GM19438 (cell line): Measurements from ENCODE around the gene ARHGAP44.

Experiments used
- ATAC-seq: cut with Tn5 transposase; IDR thresholded peaks from one replicate; pipeline ENCODE4 v1.9.1; 2021; ENCODE audit warnings: low read depth; ENCODE audit not compliant: unreplicated experiment

Gene ARHGAP44

DNA sequence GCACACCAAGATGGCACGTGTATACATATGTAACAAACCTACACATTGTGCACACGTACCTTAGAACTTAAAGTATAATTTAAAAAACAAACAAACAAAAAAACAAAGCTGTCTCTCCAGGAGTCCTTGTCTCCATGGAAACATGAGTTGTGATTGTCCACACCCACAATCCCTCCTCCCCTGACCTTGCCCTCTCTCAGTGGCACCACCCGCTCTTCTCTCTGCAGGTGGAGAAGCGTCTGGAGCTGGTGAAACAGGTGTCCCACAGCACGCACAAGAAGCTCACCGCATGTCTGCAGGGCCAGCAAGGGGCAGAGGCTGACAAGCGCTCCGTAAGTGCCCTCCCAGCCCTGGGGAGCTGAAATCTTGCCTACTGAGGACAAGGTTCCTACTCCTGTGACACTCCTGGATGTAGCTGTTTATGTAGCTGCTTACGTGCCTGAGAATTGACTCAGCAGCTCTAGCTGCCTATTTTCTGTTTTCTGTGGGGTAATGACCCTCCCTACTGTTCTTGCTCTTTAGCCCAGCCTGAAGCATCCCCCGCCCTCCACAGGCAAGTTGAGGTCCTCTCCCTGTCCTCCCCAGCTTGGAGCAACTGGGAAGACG, 107.0 kb downstream of the ARHGAP44 start:
- no peak for ATAC-seq

DNA sequence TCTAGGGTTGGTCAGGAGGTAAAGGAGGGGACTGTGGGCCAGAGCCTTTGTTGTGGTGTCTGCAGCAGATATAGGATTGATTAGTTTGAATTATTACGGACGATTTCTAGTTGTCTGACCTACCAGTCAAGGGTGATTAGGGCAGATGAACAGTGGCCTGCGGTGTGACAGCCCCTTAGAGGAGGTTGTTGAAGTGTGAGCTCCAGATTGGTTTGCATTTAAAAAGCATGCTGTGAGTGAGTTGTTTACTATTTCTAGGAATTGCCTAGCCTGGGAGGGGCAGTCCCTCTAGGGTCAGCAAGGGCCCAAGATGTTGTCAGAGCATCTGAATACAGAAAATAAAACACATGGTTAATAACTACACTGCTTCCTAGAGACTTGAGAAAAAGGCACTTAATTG, 108.8 kb downstream of the ARHGAP44 start:
- ATAC-seq = no peak

DNA sequence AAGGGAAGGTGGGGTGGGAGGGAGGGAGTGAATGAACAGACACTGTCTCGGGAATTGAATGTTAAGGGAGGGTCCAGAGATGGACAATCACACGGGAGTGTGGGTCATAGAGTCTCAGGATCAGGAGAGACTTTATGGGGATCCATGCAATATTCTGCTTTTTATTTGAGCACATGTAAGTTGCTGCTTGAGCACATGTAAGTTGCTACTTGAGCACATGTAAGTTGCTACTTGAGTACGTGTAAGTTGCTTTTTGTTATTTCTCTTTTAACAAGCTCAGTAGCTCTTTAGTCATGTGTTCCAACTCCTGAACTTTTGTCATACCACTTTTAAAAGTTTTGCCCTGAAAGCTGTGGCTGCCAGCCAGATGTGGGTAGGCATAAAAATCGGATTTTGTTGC, 110.3 kb downstream of the ARHGAP44 start:
- ATAC-seq = no peak

DNA sequence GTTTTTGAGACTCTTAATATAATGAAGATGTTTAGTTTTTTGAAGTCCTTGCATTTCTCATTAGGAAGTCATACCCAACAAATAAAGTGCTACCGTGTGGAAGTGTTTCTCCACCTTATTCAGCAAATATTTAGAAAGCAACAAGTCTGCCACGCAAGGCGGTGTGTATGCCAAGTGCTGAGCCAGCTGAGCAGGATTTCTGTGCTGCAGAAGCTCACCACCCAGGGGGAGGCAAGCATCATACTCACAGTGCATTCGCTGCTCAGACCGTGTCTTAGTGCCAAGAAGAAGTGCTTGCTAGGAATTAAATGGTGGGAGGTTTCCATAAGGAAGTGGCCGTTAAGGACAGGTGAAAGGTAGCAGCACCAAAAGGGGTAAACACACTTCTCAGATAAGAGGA, 111.2 kb downstream of the ARHGAP44 start:
- no peak for ATAC-seq

DNA sequence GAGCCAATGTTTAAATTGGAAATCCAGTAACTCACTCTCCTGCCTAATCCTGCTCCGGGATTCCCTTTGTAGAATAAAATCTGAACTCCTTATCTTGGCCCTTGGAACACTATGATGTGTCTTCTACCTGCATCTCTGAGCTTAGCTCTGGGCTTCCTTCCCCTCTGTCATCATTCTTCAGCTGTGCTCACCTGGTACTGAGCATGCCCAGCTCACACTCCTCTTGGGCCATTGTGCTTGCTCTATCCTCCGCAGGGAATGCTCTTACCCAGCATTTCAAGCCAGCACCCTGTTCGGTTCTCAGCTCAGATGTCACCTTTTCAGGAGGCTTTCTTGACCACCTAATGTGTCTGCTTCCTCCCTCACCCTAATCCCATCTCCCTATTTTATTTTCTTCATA, 112.7 kb downstream of the ARHGAP44 start:
- ATAC-seq = no peak

DNA sequence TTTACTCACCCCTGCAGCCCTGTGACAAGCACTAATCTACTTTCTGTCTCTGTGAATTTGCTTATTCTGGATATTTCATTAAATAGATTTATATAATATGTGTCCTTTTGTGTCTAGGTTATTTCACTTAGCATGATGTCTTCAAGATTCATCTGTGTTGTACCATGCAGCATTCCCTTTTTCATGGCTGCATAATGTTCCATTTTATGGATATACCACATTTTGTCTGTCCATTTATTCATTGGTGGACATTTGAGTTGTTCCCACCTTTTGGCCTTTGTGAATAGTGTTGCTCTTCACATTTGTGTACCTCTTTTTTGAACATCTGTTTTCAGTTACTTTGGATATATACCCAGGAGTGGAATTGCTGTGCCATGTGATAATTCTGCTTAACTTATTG, 118.2 kb downstream of the ARHGAP44 start:
- ATAC-seq = no peak

DNA sequence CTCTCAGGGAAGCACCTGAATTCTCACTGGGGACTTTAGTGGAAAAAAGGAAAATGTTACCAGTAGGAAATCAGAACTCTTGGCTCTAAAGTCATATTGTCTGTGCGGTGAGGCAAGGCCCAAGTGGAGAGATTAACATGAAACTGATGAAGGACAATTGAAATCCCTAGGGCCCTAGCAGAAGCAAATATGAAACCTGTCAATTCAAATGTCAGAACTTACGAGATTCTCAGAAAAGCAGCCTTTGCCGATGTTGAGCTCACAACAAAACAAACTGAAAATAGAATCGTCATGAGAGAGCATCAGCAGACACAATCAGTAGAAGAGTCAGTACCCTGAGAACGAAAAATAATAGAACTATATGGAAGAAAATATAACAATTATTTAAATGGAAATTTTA, 119.7 kb downstream of the ARHGAP44 start:
- no peak for ATAC-seq

DNA sequence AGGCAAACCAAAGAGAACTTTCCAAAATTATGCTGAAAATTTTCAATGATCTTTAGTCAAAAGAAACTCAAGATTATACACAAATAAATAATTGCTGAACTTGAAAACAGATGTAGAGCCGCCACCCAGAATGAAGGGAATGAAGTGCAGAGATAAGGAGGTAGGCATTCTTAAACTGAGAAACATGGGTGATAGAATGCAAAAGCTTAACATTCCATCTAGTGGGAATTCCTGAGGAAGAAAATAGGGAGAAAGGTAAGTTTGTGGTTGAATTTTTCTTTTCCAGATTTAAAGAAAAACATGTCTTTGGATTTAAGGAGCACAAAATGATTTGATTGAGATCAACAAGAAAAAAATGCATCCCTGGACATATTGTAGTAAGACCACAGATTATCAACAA, 120.2 kb downstream of the ARHGAP44 start:
- ATAC-seq = no peak

DNA sequence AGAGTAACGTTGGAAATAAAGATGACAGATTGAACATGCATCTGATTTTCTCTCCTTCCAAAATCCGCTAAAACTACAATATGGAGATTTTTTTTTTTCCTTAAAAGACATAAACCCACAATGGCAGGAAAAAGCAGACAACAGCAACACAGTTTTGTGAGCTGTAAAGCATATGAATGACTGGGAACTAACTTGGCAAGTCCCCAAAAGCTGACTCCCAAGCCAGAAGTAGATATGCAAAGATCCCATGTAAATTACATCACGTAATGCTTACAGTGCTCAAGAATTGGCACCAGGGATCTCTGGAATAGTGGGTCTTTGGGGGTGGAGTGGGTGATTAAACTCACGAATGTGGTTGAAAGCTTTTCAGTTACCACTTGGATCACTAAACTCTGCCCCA, 121.9 kb downstream of the ARHGAP44 start:
- ATAC-seq = no peak

DNA sequence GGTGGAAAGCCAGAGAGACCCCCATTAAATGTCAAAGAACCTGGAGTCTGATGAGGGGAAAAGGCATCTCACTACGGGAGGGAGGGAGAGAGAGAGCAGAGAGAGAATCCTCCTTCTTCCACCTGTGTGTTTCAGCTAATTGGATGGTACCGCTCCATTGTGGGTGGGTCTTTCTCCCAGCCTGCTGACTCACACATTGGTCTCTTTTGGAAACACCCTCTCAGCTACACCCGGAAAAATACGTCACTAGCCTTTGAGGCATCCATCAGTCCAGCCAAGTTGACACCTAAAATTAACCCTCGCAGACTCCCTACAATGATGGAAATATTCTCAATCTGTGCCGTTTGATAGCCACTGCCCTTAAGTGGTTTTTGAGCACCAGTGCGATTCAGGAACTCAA, 128.1 kb downstream of the ARHGAP44 start:
- ATAC-seq = no peak

DNA sequence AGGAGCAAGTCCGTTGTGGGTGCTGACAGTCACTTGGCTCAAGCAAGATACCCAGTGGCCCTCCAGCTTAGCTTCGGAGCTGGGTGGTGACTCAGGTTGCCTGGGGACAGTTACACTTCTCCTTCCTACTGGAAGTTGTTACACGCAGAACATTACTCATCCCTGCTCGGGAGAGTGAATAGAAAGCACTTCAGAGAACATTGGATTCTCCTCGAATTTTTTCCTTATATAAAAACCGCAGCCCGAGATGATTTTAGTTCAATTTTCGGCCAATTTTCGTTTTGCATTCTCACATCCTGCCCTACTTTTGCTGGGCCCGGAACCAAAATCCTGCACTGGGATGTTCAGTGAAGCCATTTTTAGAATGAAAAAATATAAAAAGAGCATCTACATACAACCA, 128.8 kb downstream of the ARHGAP44 start:
- ATAC-seq = no peak

DNA sequence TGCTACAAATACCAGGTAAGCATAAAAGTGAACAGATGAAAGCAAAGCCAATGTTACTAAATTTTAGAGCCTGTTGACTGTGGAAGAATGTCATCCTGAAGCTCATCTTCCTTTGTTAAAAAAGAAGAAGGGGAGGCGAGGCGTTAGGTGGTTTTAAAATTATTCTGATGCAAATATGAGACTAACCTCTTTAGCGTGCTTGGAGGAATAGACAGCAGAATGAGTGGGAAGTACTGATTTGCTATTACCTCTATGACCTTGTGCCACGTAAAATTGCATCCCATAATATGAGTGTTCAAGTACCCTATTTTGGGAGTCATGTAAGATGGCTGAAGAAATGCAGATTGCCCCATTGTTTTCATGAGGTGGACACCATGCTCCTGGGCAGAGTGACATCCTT, 132.8 kb downstream of the ARHGAP44 start:
- ATAC-seq = no peak

DNA sequence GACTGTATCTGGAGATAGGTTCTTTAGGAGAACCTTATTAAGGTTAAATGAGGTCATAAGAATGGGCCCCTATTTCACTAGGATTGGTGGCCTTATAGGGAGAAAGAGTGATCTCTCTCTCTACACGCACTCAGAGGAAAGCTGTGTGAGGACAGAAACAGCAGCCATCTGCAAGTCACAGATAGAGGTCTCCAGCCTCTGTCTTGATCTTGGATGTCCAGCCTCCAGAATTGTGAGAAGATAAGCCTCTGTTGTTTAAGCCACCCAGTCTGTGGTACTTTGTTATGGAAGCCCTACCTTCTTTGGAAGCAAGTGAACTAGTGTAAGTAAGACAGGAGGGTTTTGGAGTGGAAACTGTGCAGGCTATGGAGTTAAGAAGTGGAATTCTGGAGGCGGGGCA, 135.3 kb downstream of the ARHGAP44 start:
- no peak for ATAC-seq

DNA sequence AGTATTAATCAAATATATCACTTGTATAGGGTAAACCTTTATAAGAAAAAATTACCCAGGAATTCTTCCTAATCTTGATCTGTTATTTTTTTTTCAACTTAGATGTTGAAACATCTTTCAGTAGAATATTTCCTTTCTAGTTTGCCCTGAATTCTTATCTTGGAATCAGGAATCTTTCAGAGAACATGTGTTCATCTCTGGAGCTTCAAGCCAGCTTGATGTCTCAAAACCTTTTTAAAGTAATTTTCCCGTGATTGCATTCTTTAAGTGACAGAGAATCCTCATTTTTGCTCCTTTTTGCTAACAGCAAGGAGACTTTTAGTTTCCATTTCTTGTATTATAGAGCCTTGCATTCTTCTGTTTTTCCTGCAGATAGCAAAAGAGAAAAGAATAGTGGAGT, 137.7 kb downstream of the ARHGAP44 start:
- ATAC-seq = no peak

DNA sequence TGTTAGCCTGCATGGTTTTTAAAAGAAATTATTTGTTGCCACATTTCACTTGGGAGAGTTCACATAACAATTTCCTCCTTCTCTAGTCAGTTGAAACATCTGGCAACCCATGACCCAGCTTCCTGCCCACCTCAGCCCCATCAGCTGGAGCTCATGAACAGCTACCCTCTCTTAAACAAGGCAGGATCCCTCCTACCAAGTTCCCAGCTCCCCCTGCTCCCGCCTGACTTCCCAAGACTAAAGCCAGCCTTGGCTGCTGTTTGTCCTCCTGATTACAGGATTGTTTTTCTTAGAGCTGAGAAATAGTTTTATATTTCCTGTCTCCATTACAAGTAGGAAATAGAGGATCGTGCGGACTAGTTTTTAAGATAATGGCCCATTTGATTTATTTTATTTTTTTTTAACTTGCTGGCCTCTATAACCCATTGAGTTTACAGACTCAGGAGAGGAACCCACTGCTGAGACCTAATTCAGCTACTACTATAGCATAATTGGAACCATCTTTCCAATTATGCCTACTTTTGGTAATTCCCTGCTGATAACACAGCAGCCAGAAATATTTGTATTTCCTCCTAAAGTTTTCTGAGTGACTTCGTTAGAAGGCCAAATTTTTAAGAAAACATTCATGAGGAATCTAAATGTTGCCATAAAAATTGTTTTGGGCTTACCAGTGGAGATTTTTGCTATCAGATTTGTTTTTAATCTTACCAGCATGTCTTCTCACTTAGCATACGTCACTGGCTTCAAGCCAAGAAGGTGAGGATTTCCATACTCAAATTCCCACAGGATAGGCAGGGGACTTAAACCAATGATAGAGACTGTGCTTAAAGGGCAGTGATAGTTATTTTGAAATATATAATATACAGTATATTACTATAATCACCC, 138.5 kb downstream of the ARHGAP44 start:
- ATAC-seq = no peak

DNA sequence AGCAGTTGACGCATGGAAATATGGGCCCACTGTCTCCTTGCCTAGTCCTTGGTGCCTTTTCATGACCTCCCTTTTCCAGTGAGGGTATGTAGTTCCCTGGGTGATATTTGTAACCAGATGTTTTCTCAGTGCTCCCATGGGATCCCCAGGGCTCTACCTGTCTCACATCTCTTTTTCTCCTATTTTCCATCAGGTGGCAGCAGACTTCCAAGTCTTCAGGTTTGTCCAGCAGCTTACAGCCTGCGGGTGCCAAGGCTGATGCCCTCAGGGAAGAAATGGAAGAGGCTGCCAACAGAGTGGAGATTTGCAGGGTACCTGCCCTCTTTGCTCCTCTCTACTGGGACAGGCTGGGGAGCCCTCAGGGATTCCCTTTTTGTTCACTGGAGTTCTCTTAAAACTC, 139.4 kb downstream of the ARHGAP44 start:
- no peak for ATAC-seq

DNA sequence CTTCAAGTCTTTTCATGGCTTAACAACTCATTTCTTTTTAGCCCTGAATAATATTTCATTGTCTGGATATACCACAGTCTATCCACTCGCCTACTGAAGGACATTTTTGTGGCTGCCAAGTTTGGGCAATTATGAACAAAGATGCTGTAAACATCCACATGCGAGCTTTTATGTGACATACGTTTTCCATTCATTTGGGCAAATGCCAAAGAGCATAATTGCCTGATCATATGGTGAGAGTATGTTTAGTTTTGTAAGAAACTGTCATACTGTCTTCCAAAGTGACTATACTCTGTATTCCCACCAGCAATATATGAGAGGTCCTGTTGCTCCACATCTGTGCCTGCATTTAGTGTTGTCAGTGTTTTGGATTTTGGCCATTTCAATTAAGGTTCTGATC, 147.2 kb downstream of the ARHGAP44 start:
- no peak for ATAC-seq

DNA sequence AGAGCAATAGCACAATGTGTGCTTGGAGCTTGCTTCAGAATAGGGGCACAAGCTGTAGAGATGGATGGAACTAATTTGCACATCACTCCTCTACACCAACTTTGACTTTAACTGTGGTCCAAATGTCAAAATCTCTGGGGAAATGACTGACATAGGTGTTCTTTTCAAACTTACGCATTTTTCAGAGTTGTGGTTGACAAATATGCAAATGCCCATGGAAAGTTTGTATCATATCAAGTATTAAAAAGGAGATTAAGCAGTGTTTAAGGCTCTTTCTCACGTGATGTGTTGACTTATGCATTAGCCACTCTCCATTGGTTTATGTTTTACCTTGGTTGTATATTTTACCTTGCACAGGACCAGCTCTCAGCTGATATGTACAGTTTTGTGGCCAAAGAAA, 151.4 kb downstream of the ARHGAP44 start:
- ATAC-seq = no peak

DNA sequence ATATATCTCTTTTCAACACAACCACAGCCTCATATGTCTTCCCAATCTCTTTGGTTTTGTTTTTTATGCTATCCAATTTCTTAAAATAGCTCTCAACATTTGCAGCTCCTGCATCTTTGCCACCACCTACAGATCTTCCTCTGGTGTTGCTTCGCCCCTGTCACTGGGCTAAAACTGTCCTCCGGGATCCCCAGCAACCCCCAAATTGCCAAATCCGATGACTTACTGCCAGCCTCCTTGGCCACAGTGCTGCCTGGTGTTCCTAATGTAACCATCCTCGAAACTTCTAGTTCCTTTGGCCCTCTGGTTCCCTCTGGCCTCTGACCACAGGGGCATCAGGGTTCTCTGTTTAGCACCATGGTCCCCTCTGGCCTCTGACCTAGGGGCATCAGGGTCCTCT, 157.7 kb downstream of the ARHGAP44 start:
- no peak for ATAC-seq

DNA sequence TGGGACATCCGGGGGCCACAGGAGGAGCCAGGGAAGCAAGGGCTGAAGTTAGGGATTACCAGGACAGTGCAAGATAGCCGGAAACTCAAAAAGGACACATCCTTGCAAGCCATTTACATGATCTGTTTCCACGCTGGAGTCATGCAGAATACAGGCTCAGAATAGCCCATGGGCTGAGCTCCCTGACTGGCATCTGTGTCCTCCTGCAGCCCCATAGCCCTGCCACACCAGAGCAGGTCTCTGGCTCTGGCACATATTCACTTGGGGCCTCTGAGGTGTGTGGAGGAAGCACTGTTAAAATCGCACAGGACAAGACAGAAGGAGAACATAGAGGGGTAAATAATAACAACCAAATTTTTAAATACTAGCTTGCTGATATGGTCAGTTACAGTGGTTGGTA, 162.7 kb downstream of the ARHGAP44 start:
- no peak for ATAC-seq

DNA sequence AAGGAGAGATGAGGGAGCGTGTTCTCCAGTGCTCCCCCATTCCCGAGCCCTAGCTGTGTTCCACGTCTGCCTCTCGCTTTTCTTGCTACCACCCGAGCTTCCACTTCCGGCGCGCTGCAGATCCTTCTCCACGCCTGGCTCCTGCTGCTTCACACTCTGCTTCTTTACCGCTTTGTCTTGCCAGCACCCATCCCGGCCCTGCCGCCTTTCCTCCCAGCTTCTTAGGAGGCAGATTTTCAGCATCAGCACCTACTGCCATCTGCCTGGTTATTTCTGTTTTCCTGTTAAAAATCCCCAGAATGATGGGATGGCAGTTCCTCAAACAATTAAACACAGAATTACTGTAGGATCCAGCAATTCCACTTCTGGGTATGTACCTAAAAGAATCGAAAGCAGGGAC, 163.9 kb downstream of the ARHGAP44 start:
- no peak for ATAC-seq

DNA sequence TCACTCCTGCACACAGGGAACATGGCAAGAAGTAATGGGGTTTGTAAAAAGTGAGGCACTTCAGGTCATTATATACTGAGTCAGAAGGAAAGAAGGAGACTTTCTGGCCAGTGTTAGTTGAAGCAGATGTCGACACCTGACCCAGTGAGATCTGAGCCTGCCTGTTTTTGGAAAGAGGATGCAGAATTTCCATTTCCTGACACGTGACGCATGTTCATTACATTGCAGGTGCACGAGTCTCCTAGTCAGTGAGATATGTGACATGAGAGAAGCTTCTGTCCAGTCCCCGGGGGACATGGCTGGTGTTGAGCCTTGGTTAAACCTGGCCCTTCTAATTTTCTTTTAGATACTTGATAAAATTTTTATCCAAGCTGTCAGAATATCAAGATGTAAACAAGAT, 166.2 kb downstream of the ARHGAP44 start:
- no peak for ATAC-seq
